Lower lobe of right lung (tissue), 2 donors: ENCODE measurements around the gene UBE3A. TPM values are rescaled to one million over a fixed set of nuclear protein-coding genes. Genes with fewer than 3 reads are reported as not detected.

ENCODE experiments used
- ATAC-seq, 2 donors: fragments of 200-7000 bp; cut with Tn5 transposase; one replicate each; pipeline ENCODE4 v1.9.1; 2020 to 2022; ENCODE audit warnings: mild to moderate bottlenecking in 2 of 2, moderate library complexity in 2 of 2
- DNase-seq: peaks from one replicate; pipeline ENCODE4 v3.0.0-alpha.2; 2020
- H3K27ac ChIP-seq: fragments of 200-600 bp; one replicate; pipeline ENCODE4 v1.8.0; 2022
- H3K27me3 ChIP-seq: fragments of 200-600 bp; one replicate; pipeline ENCODE4 v1.8.0; 2022; ENCODE audit warnings: low read depth
- H3K36me3 ChIP-seq: fragments of 200-600 bp; one replicate; pipeline ENCODE4 v1.8.0; 2022; ENCODE audit warnings: mild to moderate bottlenecking
- H3K4me1 ChIP-seq: fragments of 200-600 bp; one replicate; pipeline ENCODE4 v1.8.0; 2022
- H3K4me3 ChIP-seq: fragments of 200-600 bp; one replicate; pipeline ENCODE4 v1.8.0; 2022; ENCODE audit warnings: mild to moderate bottlenecking
- H3K9me3 ChIP-seq: fragments of 200-600 bp; one replicate; pipeline ENCODE4 v1.8.0; 2022
- CTCF ChIP-seq: fragments of 200-600 bp; IDR thresholded peaks from one replicate; pipeline ENCODE4 v1.8.0; 2022; ENCODE audit warnings: antibody characterized with exemption, mild to moderate bottlenecking
- intact Hi-C: fragments of 100-400 bp; cut with DNase I; formaldehyde crosslinking; loops from one replicate; pipeline ENCODE4 v1.11.0; 2022
- total RNA-seq: library from RNA; stranded (reverse); fragmentation: NEBNext Ultra II Directional; extraction: Animal tissue kit (Norgen Biotek cat#: 25700); gene quantifications from one replicate; pipeline ENCODE4 v1.2.1, GENCODE V29; 2021
- donor health status: DM: no; HTN: yes; CAD: no; lungs with severe emphysema.

UBE3A gene
- total RNA-seq, 1 donor from 2014 or later = 86.1 TPM

- DNase-seq = no peak
- no peaks in the 10 kb centered on the region for H3K27me3 ChIP-seq
- no peak overlapping the region for H3K27ac ChIP-seq
- no peak for ATAC-seq
- H3K4me3 ChIP-seq = no peak overlapping the region
- H3K9me3 ChIP-seq = peaks cover 17% of the 10 kb centered on the region
- H3K36me3 ChIP-seq = peaks cover 17% of the 10 kb centered on the region
- H3K4me1 ChIP-seq = no peaks in the 10 kb centered on the region
- TF ChIP-seq CTCF = no peak
- intact Hi-C loops = no loop called here
Measured at GRCh38 chr15:25346371-25346770, 92.5 kb downstream of the UBE3A start.

- no peak for TF ChIP-seq CTCF
- Histone ChIP-seq H3K27ac (no peak overlapping the region), H3K9me3 (peaks cover 17% of the 10 kb centered on the region), H3K27me3 (no peaks in the 10 kb centered on the region), H3K4me3 (no peak overlapping the region), H3K4me1 (no peaks in the 10 kb centered on the region), H3K36me3 (peaks cover 16% of the 10 kb centered on the region)
- ATAC-seq (no peak), DNase-seq (no peak)
- intact Hi-C loops = no loop called here
Measured at GRCh38 chr15:25345943-25346342, 92.9 kb downstream of the UBE3A start.

- H3K4me1 ChIP-seq = no peaks in the 10 kb centered on the region
- intact Hi-C loops = no loop called here
- no peak for TF ChIP-seq CTCF
Measured at GRCh38 chr15:25342629-25343028, 96.2 kb downstream of the UBE3A start.

GRCh38 chr15:25339431-25339830 is 99.4 kb downstream of the UBE3A start:
- H3K4me1 ChIP-seq = no peaks in the 10 kb centered on the region
- DNase-seq (no peak), ATAC-seq (no peak)
- peaks cover 52% of the 10 kb centered on the region for H3K36me3 ChIP-seq
- H3K27ac ChIP-seq = no peak overlapping the region
- no peaks in the 10 kb centered on the region for H3K9me3 ChIP-seq
- no peaks in the 10 kb centered on the region for H3K27me3 ChIP-seq
- H3K4me3 ChIP-seq = no peak overlapping the region
- TF ChIP-seq CTCF = no peak
- intact Hi-C loops = no loop called here

More at GRCh38 chr15:25342629-25343028, 96.2 kb downstream of the UBE3A start:
- no peak overlapping the region for H3K27ac ChIP-seq
- H3K36me3 ChIP-seq = peaks cover 38% of the 10 kb centered on the region
- no peak overlapping the region for H3K4me3 ChIP-seq
- peaks cover 11% of the 10 kb centered on the region for H3K9me3 ChIP-seq
- no peak for ATAC-seq
- H3K27me3 ChIP-seq = no peaks in the 10 kb centered on the region
- no peak for DNase-seq

GRCh38 chr15:25335279-25335678 is 103.5 kb downstream of the UBE3A start:
- H3K27ac ChIP-seq = no peak overlapping the region
- H3K36me3 ChIP-seq = peaks cover 41% of the 10 kb centered on the region
- ATAC-seq (no peak), DNase-seq (no peak)
- no peaks in the 10 kb centered on the region for H3K4me1 ChIP-seq
- no peak overlapping the region for H3K4me3 ChIP-seq
- no peaks in the 10 kb centered on the region for H3K27me3 ChIP-seq
- intact Hi-C loops = no loop called here
- no peak for TF ChIP-seq CTCF
- H3K9me3 ChIP-seq = no peaks in the 10 kb centered on the region

GRCh38 chr15:25333049-25333448 is 105.8 kb downstream of the UBE3A start:
- DNase-seq = no peak
- intact Hi-C loops = no loop called here
- TF ChIP-seq CTCF = no peak
- Histone ChIP-seq H3K4me1 (no peaks in the 10 kb centered on the region), H3K27me3 (no peaks in the 10 kb centered on the region), H3K4me3 (no peak overlapping the region), H3K9me3 (no peaks in the 10 kb centered on the region), H3K27ac (no peak overlapping the region), H3K36me3 (peaks cover 18% of the 10 kb centered on the region)
- ATAC-seq = no peak
